Measurements from ENCODE around the gene TUBG1.
A peak's percentile ranks its signal among the peaks of the same experiment; 100 is the strongest.

Gene TUBG1

DNA sequence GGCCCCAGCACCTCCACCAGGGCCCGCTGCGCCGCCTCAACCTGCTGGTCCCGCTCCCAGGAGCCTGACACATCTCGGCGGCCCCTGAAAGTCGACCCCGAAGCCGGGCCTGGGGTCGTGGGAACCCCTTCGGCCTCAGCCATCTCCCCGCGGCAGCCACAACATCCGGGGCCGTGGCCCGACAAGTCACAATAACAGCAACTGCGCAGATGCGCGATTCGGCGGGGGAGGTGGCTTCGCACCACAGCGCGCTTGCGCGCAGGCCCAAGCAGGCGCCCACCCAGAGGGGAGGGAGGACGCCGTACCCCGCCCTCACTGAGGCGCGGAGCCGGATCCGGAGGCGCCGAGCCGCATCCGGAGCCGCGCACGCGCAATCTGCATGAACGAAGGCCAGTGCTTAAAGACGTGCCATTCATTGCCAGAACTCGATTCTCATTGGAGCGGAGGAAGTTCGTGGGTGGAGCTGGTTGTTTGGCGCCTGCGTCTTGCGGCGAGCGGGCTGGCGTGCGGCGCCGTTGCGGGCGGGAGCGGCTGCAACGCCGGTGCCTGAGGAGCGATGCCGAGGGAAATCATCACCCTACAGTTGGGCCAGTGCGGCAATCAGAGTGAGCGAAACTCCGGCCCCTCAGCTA lies at the start of gene TUBG1, which contains the start of gene RETREG3:
TSS of gene TUBG1 (plus strand) at position 502 of the 632 bp plus-strand sequence. CDS start at position 557, 55 bp downstream.
TSS of gene RETREG3 (minus strand) at position 193 of the 632 bp plus-strand sequence. CDS start at position 143, 50 bp downstream.
- POLR2A ChIA-PET = interaction anchor here (0.5 to 1.2 kb wide), 7 partner anchors 9 to 751 kb away, joined by 3 to 7 read pairs (median 3); partner anchors contain the start of gene PLEKHH3
- TF ChIP-seq, protein P1, sequence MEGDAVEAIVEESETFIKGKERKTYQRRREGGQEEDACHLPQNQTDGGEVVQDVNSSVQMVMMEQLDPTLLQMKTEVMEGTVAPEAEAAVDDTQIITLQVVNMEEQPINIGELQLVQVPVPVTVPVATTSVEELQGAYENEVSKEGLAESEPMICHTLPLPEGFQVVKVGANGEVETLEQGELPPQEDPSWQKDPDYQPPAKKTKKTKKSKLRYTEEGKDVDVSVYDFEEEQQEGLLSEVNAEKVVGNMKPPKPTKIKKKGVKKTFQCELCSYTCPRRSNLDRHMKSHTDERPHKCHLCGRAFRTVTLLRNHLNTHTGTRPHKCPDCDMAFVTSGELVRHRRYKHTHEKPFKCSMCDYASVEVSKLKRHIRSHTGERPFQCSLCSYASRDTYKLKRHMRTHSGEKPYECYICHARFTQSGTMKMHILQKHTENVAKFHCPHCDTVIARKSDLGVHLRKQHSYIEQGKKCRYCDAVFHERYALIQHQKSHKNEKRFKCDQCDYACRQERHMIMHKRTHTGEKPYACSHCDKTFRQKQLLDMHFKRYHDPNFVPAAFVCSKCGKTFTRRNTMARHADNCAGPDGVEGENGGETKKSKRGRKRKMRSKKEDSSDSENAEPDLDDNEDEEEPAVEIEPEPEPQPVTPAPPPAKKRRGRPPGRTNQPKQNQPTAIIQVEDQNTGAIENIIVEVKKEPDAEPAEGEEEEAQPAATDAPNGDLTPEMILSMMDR (IDR thresholded peaks at IDR 0.05; ENCODE audit: control extremely low read depth, extremely low read depth, low read depth, missing control alignments) = no peak
- peak; percentile 100 for DNase-seq (ENCODE audit: extremely low spot score)
- CTCF ChIA-PET = interaction anchor here (1.2 to 13.0 kb wide), 15 partner anchors 9 to 388 kb away, joined by 3 to 120 read pairs (median 6); partner anchors contain the start of genes BECN1, CCR10, PLEKHH3 and PSMC3IP

DNA sequence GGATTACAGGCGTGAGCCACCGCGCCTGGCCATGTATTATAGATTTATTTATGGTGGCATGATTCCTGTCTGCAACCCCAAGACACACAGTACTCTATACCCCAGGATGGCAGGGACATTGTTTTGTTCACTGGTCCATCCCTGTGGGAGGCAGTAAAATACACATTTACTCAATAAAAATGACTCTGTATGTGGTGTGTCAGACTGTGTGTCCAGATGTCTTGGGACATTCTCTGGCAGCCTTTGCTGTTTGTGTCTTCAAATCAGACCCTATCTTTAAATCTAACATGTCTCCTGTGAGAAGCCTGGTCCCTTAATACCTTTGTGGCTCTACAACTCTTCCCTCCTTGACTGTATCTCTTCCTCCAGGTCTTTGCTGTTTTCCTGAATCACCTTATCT lies 49.2 kb upstream of the TUBG1 start:
- DNase-seq (ENCODE audit: extremely low spot score) = no peak
- ChIA-PET POLR2A (no interaction called here), CTCF (interaction anchor here (1.1 kb wide), 1 partner anchor 17 kb away, joined by 3 read pairs; the partner anchor contains the start of gene PSMC3IP)
- TF ChIP-seq, protein P1 (IDR thresholded peaks at IDR 0.05; ENCODE audit: control extremely low read depth, extremely low read depth, low read depth, missing control alignments) = no peak

- ChIA-PET POLR2A (no interaction called here), CTCF (interaction anchor here (4.2 kb wide), 1 partner anchor 17 kb away, joined by 20 read pairs; no protein-coding TSS in a partner anchor)
- TF ChIP-seq, protein P1 (IDR thresholded peaks at IDR 0.05; ENCODE audit: control extremely low read depth, extremely low read depth, low read depth, missing control alignments) = no peak
- peak; percentile 96 for DNase-seq (ENCODE audit: extremely low spot score)
Observed at GRCh38 chr17:42561897-42562387, 47.5 kb upstream of the TUBG1 start, which contains the start of gene COASY. Gene COASY (plus strand): TSS chr17:42562148. CDS start chr17:42562623, 475 bp downstream.

DNA sequence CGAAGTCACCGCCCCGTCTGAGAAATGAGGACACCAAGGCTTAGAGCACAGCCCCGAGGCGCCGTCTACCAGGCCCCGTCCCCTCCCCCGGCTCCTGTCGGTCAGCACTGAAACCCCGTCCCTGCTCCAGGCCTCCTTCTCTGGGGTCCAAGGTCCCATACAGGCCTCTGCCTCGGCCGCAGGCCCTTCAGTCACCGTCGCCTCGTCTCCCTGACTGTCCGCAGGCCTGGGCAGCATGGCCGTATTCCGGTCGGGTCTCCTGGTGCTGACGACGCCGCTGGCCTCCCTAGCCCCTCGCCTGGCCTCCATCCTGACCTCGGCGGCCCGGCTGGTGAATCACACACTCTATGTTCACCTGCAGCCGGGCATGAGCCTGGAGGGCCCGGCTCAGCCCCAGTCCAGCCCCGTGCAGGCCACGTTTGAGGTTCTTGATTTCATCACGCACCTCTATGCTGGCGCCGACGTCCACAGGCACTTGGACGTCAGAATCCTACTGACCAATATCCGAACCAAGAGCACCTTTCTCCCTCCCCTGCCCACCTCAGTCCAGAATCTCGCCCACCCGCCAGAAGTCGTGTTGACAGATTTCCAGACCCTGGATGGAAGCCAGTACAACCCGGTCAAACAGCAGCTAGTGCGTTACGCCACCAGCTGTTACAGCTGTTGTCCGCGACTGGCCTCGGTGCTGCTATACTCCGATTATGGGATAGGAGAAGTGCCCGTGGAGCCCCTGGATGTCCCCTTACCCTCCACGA lies 46.9 kb upstream of the TUBG1 start:
- POLR2A ChIA-PET = no interaction called here
- CTCF ChIA-PET = interaction anchor here (1.0 to 4.2 kb wide), 2 partner anchors 16 to 56 kb away, joined by 3 to 20 read pairs; no protein-coding TSS in a partner anchor
- DNase-seq (ENCODE audit: extremely low spot score) = no peak
- TF ChIP-seq, protein P1 (IDR thresholded peaks at IDR 0.05; ENCODE audit: control extremely low read depth, extremely low read depth, low read depth, missing control alignments) = no peak

DNA sequence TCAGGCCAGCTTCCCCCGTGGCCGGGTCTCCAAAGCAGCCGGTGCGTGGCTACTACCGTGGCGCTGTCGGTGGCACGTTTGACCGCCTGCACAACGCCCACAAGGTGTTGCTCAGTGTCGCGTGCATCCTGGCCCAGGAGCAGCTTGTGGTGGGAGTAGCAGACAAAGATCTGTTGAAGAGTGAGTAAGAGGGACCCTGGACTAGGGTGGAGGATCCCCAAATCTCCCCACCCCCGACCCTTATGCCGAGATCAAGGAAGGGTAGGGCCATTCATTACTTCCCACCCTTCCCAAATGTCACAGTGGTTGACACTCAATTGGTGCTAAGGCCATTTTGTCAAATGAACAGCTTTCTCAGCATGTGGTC lies 46.4 kb upstream of the TUBG1 start:
- CTCF ChIA-PET = interaction anchor here (1.0 to 4.2 kb wide), 3 partner anchors 15 to 55 kb away, joined by 3 to 20 read pairs (median 3); no protein-coding TSS in a partner anchor
- POLR2A ChIA-PET = no interaction called here
- no peak for DNase-seq (ENCODE audit: extremely low spot score)
- TF ChIP-seq, protein P1 (IDR thresholded peaks at IDR 0.05; ENCODE audit: control extremely low read depth, extremely low read depth, low read depth, missing control alignments) = no peak

GRCh38 chr17:42563543-42563942 lies 45.9 kb upstream of the TUBG1 start:
- ChIA-PET CTCF (interaction anchor here (1.0 to 4.2 kb wide), 4 partner anchors 15 to 110 kb away, joined by 3 to 20 read pairs (median 4); no protein-coding TSS in a partner anchor), POLR2A (no interaction called here)
- no peak for DNase-seq (ENCODE audit: extremely low spot score)
- TF ChIP-seq, protein P1 (IDR thresholded peaks at IDR 0.05; ENCODE audit: control extremely low read depth, extremely low read depth, low read depth, missing control alignments) = no peak
